Measurements from ENCODE around the gene PTPRJ.
A peak's percentile ranks its signal among the peaks of the same experiment; 100 is the strongest.

Gene PTPRJ

DNA sequence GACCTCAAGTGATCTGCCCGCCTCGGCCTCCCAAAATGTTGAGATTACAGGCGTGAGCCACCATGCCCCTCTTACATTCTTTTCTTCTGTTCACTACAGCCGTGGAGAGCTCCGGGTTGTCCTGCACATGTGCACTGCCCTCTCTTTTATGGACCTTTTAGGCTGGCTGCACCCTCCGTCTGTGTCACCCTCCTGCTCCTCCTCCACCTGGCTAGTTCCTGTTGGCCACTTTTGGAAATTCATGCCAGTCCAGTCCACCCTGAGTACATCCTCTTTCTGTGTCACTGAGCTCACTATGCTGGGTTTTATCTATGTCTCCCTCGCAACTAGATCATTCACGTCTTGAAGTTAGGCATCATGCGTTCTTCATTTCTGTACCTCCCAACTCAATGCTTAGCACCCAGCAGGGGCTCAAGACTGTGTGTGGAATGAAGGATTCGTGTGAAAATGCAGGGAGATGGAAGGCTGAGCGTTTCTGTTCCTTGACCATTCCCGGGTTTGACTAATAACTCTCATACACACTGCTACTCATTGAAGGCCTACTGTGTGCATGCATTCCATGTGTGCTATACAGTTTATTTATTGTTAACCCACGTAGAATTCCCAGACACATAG lies 60.6 kb downstream of the PTPRJ start:
- DNase-seq (ENCODE audit: low read depth in 2 of 2), result no peak

DNA sequence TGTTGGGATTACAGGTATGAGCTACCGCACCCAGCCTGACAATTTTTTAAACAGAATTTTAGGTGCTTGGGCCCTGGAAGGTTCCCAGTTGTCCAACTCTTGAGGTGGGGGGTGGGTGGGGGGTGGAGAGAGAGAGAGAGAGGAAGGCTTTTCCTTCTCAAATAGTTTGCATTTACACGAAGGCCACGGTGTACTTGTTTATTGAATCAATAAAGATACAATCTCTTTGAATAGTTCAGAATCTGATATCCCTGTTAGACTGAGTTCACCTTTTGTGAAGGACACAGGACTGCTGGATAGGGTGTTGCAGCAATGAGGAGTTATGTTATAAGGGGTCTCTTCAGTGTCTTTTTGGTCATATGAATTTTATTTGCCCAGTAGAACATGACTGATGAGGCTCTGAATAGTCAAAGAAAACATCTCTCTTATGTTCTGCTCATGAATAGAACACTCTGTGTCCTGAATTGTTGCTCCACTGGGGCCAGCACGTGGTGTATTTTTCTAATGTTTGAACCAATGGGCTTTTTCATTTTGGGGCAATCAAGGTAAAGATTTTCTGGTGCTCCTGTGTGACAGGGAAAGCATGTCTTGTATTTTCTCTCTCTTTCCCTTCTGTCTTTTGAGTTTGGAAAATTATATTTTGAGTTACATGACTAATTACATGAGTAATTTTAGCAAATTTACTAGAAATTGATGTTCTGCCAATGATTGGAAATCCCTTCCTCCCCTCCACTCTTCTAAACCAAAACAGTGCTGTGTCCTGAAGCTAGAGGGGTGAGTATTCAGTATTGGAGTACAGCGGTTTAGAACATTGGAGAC lies 61.7 kb downstream of the PTPRJ start:
- DNase-seq (ENCODE audit: low read depth in 2 of 2), result no peak

DNA sequence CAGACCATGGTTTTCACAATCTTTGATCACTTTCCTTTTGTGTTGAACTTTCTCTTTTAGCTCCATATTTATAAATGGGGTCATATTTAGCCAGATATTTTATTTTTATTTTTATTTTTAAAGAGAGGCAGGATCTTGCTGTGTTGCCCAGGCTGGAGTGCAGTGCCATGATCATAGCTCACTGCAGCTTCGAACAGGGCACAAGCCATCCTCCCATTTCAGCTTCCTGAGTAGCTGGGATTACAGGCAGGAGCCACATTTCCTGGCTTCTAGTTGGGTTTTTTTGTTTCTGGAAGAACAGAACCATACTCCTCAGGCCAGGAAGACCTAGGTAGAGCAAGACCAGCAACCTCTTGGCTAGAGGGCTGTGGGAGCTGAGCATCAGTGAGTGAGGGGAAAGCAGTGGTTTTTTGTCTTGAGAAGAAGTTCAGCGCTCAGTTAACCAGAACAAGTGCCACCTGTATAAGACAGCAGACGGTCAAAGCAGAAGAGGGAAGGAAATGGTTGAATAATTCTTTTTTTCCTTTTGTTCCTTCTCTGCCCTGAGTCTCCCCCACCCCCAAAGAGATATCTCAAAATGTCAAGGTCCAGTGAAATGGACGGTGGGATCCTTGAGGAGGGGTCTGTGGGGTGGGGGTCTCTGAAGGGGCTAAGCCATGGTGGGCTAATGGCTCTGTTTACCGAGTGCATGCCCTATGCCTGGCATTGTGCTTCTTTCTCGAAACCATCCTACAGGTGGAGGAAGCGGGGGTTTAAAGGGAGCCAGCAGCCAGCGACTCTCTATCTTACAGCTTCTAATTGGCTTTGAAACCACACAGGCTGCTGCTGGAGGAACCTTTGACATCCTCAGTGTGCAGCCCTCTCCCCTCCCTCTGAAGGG lies 63.0 kb downstream of the PTPRJ start:
- no peak for DNase-seq (ENCODE audit: low read depth in 2 of 2)

DNA sequence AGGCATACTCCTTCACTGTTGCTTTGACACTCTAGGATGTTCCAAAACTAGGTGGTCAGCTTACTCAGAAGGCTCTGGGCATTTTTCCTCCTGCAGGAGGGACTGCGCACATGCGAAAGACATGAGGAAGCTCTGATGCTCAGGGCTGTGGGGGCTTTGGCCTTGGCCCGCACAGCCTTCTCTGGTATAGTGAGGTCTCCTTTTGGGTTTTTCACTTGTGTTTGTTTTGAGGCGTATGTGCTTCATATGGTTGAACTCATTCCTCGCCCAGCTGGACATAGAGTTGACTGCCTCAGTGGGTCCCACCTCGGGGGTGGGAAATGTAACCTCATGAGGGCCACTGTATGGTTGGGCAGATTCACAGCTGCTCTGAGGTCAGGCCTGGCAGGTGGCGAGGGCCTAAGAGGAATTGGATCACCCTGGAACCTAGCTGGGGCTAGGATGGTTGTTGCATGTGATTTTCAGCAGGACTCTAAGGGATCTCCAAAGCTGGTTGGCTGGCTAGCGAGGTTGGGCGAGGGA lies 63.7 kb downstream of the PTPRJ start:
- DNase-seq (ENCODE audit: low read depth in 2 of 2), result no peak

DNA sequence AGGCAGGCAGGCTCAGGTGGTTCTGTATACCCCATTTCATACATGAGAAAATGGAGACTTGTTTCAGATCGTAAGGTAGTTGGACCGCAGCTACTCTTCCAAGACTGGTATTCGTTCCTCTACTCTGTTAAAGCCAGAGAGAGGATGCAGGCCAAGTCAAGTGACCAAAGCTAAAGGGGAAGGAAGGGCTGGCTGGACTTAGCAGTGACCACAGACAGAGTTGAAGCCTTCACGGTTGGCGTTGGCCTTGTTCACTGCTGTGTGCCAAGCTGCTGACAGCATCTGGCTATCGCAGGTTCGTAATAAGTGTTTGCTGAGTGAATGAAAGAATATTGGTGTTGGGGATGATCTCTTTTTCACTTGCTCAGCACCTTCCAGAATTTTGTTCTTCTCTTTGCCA lies 64.2 kb downstream of the PTPRJ start:
- no peak for DNase-seq (ENCODE audit: low read depth in 2 of 2)

DNA sequence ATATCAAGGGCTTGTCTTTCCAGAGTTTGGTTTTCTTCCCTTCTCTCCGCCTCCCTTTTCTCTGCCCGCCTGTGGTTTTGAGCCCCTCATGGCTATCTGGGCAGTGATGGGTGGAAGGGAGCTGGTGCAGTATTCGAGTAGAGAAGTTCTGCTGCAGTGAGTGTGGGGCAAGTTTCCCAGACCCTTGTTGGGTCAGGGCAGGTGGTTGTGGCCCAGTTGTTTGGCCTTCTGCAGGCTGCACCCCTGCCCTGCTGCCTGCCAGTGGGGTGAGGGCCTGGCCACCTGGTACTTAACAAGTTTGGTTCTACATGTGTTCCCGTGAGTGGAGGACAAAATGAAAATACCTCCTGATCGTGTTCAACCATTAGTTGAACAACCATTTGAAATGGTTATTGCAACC lies 65.2 kb downstream of the PTPRJ start:
- no peak for DNase-seq (ENCODE audit: low read depth in 2 of 2)

DNA sequence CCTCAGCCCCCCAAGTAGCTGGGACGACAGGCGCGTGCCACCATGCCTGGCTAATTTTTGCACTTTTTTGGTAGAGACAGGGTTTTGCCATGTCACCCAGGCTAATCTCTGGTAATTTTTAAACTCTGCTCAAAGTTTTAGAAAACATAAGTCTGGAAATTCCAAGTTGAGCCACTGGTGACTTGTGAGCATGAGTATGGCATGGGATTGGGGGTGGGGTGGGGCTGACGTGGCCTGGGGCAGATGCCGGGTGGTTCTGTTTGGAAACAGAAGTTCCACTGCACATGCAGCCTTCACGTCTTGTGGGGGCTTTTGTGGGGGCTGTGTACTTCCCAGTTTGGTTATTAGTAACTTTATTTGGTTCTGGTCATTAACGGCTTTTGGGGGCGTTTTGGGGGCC lies 67.3 kb downstream of the PTPRJ start:
- DNase-seq (ENCODE audit: low read depth in 2 of 2), result no peak

DNA sequence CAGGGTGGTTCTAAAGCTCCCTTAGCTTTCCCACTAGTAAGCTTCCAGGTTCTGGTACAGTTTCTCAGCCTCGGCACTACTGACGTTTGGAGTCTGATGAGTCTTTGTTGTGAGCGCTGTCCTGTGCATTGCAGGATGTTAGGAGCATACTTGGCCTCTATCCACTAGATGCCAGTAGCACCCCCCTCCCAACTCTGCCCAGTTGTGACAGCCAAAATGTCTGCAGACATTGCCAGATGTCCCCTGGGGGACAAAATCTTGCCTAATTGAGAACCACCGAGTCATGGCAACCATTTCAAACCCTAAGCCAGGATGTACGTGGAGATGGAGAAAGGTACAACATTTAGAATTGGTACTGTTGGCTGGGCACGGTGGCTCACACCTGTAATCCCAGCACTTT lies 68.7 kb downstream of the PTPRJ start:
- no peak for DNase-seq (ENCODE audit: low read depth in 2 of 2)

DNA sequence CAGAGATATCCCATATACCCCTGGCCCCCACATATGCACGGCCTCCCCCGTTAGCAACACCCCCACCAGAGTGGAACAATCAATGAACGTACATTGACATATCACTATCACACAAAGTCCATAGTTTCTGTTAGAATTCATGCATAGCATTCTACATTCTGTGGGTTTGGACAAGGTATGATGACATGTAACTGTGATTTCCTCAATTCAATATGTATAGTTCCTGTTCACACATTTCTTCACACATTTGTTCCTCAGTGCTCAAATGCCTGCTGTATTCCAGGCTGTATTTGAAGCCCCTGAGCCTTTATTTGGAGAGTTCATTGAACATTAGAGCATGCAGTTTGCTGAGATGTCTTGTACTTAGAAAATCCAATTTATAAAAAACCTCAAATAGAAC lies 69.9 kb downstream of the PTPRJ start:
- DNase-seq (ENCODE audit: low read depth in 2 of 2), result no peak

DNA sequence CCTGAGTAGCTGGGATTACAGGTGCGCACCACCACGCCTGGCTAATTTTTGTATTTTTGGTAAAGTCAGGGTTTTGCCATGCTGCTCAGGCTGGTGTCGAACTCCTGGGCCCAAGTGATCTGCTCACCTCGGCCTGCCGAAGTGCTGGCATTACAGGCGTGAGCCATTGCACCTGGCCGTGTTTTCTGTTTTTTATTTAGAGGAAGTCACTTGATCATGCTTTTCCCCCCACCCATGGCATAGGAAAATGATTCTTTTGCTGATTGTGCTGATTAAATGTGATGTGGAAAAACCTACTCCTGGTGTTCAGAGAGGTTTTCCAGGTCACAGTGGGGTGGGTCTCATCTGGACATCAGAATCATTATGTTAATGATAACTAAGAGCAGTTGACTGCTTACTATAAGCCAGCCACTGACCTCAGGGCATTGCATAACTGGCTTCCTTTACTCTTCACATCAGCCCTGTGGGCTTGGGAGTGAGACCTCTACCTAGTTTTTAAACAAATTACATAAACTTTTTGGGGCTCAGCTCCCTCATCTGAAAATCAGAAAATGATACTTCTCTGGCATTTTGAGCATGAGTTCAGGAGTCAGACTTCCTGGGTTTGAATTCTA lies 71.0 kb downstream of the PTPRJ start:
- DNase-seq (ENCODE audit: low read depth in 2 of 2), result no peak

DNA sequence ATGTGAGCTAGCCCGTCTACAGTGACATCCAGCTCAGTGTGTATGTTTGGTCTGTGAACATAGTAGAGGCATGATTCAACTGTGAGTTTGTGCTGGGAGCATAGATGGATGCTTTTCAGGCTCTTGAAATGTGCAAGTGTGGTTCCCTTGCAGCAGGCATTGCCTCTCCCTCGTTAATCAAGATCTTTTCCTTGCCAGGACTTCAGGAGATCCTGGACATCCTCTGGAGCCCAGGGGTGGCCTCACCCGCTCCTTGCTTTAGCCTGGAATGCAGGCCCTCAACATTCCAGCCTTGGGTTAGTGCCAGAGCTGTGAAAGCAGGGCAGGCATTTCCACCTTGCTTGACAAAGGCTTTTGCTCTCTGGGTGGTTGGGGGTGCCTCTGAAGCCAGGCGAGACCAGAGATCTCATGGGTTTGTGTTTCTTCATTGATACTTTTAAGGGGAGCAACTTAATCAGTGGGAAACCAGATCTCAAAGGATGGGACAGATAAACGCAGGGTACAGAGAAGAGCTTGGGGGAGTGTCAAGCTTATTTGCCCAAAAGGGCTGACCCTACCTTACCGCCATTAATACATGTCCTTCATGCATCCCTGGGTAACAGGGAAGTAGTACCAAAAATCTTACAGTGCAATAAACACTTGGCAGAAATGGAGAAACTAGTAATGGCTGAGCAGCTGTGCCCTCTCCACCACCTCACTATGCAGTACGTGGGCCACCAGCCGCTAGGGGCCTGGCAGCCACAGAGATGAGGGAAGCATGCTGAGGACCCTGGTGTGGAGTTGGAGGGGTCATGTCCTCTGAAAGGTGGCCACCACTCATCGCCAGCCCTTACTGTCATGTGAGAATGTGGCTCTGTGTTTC lies 72.1 kb downstream of the PTPRJ start:
- no peak for DNase-seq (ENCODE audit: low read depth in 2 of 2)

DNA sequence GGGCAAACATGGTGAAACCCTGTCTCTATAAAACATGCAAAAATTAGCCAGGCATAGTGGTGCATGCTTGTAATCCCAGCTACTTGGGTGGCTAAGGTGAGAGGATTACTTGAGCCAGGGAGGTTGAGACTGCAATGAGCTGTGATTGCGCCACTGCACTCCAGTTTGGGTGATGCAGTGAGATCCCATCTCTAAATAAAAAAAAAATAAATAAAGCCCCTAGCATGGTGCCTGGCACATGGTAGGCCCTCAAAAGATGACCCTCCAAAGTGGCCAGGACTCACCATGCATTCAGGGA lies 74.6 kb downstream of the PTPRJ start:
- peak in 1 of 2 donors; percentile 10 for DNase-seq (ENCODE audit: low read depth in 2 of 2)

DNA sequence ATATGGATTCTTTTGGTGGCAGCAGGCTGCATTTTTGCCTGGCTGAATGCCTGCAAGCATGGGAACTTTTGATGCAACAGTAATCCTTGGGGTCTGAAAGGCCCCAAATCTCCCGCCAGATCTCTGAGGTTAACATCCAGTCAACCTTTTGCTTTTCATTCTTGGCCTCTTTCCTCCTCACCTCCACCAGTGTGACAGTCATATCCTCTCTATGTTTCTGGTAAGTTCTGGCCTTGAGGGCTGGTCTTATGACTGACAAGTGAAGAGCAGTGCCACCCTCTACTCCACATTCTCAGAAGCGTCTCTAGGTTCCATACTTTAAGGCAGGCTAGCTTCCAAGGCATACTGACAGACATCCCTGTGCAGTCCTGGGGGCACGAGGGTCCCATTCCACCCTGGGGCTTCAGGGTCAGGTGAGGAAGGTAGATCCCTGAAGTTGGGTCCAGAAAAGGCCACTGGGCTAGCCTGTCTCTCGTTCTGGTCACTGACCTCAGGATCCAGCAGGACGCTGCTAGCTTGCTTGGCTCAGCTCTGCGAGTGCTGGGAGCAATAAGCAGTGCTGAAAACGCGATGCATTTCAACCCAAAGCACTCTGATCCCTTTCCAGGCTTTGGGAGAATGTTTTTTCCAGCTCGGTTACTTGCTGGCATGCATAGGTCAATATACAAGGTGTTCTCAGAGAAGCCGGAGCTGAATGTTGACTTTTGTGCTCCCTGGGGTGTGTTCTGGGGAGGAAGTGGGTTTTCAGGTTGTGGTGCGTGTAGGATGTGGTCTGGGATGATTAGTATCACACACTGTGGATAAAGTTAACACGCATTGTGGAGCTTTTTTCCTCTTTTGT lies 75.2 kb downstream of the PTPRJ start:
- DNase-seq (ENCODE audit: low read depth in 2 of 2), result peak; percentile 35 to 49

DNA sequence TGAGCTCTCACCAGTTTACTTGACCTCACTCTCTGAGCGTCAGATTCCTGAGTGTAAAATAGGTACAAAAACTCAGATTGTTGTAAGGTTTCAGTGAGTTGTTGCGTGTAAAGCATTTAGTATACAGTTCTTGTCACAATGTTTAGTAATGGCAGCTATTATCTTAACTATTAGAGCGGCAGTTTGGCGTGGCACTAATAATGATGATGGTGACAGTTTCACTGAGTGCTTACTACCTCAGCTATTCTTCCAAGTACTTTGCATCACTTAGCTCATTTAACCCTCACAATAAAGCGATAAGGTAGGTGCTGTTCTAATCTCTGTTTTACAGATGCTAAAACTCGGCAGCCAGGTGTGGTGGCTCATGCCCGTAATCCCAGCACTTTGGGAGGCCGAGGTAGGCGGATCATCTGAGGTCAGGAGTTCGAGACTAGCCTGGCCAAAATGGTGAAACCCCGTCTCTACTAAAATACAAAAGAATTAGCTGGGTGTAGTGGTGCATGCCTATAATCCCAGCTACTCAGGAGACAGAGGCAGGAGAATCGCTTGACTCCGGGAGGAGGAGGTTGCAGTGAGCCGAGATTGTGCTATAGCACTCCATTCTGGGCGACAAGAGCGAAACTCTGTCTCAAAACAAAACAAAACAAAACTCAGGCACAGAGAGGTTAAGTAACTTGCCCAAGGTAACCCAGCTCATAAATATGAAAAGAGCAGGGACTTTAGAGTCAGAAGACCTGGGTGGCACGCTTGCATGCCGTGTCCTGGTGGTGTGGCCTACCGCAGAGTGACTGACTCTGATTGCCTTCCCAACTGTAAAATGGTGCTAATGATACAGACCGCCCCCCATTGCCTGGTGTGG lies 76.2 kb downstream of the PTPRJ start:
- DNase-seq (ENCODE audit: low read depth in 2 of 2), result no peak

DNA sequence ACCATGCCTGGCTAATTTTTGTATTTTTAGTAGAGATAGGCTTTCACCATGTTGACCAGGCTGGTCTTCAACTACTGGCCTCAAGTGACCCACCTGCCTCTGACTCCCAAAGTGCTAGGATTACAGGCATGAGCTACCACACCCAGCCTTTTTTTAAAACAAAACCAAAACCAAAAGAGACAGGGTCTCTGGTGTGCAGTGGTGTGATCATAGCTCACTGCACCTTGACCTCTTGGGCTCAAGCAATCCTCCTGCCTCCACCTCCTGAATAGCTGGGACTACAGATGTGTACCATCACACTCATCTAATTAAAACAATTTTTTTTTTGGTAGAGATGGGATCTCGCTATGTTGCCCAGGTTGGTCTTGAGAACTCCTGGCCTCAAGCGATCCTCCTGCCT lies 77.7 kb downstream of the PTPRJ start:
- no peak for DNase-seq (ENCODE audit: low read depth in 2 of 2)

DNA sequence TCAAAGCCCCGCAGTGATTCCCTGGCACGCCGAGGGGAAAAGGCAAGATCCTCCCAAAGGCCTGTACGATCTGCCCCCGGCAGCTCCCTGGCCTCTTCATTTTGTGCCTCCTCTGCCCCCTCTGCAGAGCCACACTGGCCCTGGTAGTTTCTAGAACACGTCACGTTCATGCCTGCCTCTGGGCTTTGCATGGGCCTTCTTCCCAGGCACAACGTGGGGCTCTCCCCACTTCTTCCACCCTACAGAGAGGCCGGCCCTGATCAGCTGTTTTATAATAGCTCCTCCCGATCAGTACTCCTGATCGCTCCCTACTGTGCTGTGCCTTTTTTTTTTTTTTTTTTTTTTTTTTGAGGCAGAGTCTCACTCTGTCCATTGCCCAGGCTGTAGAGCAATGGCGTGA lies 78.4 kb downstream of the PTPRJ start:
- no peak for DNase-seq (ENCODE audit: low read depth in 2 of 2)

DNA sequence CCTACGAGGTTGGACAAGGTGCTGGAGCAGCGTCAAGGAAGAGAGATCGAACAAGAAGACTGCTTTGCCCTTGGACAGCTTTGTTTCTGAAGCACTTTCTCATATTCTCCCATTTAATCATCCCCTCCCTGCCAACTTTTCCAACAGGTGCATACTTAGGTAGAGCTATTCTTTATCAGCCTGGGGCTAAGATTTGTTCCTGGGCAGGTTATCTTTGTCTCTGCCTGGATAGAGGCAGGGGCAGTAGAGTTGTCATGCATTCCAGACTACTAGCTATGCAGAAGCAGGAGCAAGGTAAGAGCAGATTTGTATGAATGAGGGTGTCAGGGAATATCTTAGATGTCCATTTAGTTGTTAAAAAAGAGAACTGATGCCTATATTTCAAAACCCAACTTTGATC lies 82.3 kb downstream of the PTPRJ start:
- no peak for DNase-seq (ENCODE audit: low read depth in 2 of 2)

DNA sequence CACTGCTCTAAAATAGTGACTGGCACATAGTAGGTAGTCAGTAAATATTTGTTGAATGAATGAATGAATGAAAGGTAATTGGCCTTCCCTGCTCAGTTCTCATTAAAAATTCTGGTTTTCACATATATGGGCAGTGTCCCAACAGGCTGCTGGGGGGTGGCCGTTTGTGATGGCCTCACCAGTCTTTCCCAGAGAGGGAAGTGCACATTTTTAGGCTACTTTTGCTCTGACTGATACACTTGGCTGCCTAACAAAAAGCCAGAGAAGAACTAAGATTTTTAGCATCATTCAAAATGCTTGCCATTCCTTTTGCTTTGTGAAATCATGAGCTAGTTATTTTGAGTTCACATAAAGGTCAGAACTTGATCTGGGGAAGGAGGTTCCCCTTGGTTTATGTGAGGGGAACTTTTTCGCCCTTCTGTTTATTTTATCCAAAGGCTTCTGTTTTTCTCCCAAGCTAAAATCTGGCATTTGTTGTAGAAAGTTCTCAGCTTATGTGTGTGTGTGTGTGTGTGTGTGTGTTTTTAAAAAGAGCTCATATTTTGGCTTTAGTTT lies 83.1 kb downstream of the PTPRJ start:
- DNase-seq (ENCODE audit: low read depth in 2 of 2), result no peak

DNA sequence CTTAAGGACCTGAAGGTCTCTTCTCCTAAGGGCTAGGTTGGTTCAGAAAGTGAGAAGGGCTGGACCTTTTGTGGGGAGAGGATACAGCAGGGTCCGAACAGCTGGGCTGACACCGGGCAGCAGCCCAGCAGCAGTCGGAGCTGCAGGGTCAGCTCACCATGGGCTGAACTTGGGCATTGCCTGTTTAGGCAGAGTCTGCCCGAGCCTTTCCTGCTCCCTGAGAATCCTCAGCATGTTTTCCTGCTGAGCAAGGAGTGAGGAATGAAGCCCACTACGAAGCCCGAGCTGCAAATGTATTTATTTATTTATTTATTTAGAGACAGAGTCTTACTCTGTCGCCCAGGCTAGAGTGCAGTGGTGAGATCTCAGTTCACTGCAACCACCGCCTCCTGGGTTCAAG lies 83.9 kb downstream of the PTPRJ start:
- no peak for DNase-seq (ENCODE audit: low read depth in 2 of 2)

Measured in stimulated activated CD4-positive, alpha-beta T cell treated with anti-CD3 and anti-CD28 coated beads, Interleukin-4, amount 100 ng/mL, for 48 hours (primary cell).